ENCODE data around the gene DNMT3A.
"Not testable (repeated sequence)": the region's sequence is repeated elsewhere in the genome, so short reads cannot be mapped to it uniquely, and the experiment has no call there.

The DNMT3A gene

GRCh38 chr2:25280051-25280687 is 61.6 kb downstream of the DNMT3A start:
- no peak for DNase-seq

- no peak for DNase-seq
These were observed 62.6 kb downstream of the DNMT3A start for GRCh38 chr2:25279091-25279651.

GRCh38 chr2:25276569-25277465 is 64.9 kb downstream of the DNMT3A start:
- DNase-seq: no peak

GRCh38 chr2:25275575-25275965 is 66.2 kb downstream of the DNMT3A start:
- no peak for DNase-seq

GRCh38 chr2:25274868-25275574 is 66.7 kb downstream of the DNMT3A start:
- no peak for DNase-seq

GRCh38 chr2:25273985-25274535 is 67.7 kb downstream of the DNMT3A start:
- no peak for DNase-seq

GRCh38 chr2:25272705-25273104 is 69.0 kb downstream of the DNMT3A start:
- not testable (repeated sequence) for DNase-seq

- DNase-seq: no peak
These were observed 71.7 kb downstream of the DNMT3A start for GRCh38 chr2:25270061-25270460.

GRCh38 chr2:25269233-25269632 is 72.5 kb downstream of the DNMT3A start:
- DNase-seq: no peak

- no peak for DNase-seq
These were observed 73.6 kb downstream of the DNMT3A start for GRCh38 chr2:25268139-25268538.

- DNase-seq: no peak
These were observed 75.3 kb downstream of the DNMT3A start for GRCh38 chr2:25266399-25266798.

- DNase-seq: no peak
These were observed 75.9 kb downstream of the DNMT3A start for GRCh38 chr2:25265802-25266201.

GRCh38 chr2:25265001-25265400 is 76.7 kb downstream of the DNMT3A start:
- DNase-seq: no peak

- DNase-seq: no peak
These were observed 79.4 kb downstream of the DNMT3A start for GRCh38 chr2:25262288-25262687.

GRCh38 chr2:25259737-25260124 is 82.0 kb downstream of the DNMT3A start:
- DNase-seq: no peak

GRCh38 chr2:25258847-25259736 is 82.6 kb downstream of the DNMT3A start:
- DNase-seq: no peak

- DNase-seq: peak in 1 of 2 experiments; percentile 30
These were observed 83.5 kb downstream of the DNMT3A start for GRCh38 chr2:25257931-25258846.

GRCh38 chr2:25257032-25257552 is 84.6 kb downstream of the DNMT3A start:
- peak; percentile 34 to 40 for DNase-seq

- DNase-seq: no peak
These were observed 85.2 kb downstream of the DNMT3A start for GRCh38 chr2:25256488-25256875.

- no peak for DNase-seq
These were observed 85.8 kb downstream of the DNMT3A start for GRCh38 chr2:25255745-25256487.

All from NCI-H187 (cell line).